Panc1 (cell line): ENCODE measurements around the gene RGS6.

Experiments
- POLR2AphosphoS5 ChIP-seq: IDR thresholded peaks from 2 replicates; pipeline ENCODE4 v1.6.1; 2012; ENCODE audit warnings: mild to moderate bottlenecking, low read depth, low read length, moderate library complexity
- REST ChIP-seq, 2 experiments: IDR thresholded peaks; 2 replicates each; pipeline ENCODE4 v1.6.1; 2011 to 2012; ENCODE audit warnings: low read depth in 2 of 2, control low read depth in 1 of 2, low read length in 1 of 2, mild to moderate bottlenecking in 1 of 2, moderate library complexity in 1 of 2; ENCODE audit not compliant: insufficient read depth in 1 of 2
- TCF7L2 ChIP-seq: IDR thresholded peaks from 2 replicates; pipeline ENCODE4 v1.6.1; 2011; ENCODE audit warnings: mild to moderate bottlenecking, low read depth, low read length, inconsistent platforms
- TF ChIP-seq, protein P1 (sequence below): fragments of 450-650 bp; IDR thresholded peaks from 2 replicates; pipeline ENCODE4 v1.5.1; 2017; ENCODE audit warnings: mild to moderate bottlenecking

DNA sequence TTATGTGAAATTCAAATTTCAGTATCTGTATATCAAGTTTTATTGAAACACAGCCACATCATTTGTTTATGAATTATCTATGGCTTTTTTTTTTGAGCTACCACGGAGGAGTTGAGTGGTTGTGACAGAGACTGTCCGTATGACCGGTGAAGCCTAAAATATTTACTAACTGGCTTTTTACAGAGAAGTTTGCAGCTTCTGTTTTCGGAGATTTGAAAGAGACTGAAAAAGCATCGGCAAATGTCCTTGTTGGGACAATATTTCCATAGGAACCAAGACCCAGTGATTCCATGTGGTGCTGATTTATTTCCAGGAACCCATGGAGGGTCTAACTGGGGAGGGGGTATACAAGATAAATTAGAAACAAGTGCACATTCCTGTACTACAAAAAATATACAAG lies 56.2 kb downstream of the RGS6 start:
- TF ChIP-seq, protein P1, sequence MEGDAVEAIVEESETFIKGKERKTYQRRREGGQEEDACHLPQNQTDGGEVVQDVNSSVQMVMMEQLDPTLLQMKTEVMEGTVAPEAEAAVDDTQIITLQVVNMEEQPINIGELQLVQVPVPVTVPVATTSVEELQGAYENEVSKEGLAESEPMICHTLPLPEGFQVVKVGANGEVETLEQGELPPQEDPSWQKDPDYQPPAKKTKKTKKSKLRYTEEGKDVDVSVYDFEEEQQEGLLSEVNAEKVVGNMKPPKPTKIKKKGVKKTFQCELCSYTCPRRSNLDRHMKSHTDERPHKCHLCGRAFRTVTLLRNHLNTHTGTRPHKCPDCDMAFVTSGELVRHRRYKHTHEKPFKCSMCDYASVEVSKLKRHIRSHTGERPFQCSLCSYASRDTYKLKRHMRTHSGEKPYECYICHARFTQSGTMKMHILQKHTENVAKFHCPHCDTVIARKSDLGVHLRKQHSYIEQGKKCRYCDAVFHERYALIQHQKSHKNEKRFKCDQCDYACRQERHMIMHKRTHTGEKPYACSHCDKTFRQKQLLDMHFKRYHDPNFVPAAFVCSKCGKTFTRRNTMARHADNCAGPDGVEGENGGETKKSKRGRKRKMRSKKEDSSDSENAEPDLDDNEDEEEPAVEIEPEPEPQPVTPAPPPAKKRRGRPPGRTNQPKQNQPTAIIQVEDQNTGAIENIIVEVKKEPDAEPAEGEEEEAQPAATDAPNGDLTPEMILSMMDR = no peak
- TF ChIP-seq POLR2AphosphoS5 (no peak), TCF7L2 (no peak), REST (IDR thresholded peaks at IDR 0.05; ENCODE audit: insufficient read depth in 1 of 2, low read depth in 2 of 2, low read length in 1 of 2) (no peak)
